CD4-positive, alpha-beta T cell treated with Interleukin-6 for 4 hours (primary cell): Measurements from ENCODE around the gene IL12B.
"Not testable (repeated sequence)": the region's sequence is repeated elsewhere in the genome, so short reads cannot be mapped to it uniquely, and the experiment has no call there.

Source experiments
- DNase-seq: peaks from one replicate; pipeline ENCODE4 v3.0.0-alpha.2; 2020; ENCODE audit warnings: mixed read lengths

IL12B gene

DNA sequence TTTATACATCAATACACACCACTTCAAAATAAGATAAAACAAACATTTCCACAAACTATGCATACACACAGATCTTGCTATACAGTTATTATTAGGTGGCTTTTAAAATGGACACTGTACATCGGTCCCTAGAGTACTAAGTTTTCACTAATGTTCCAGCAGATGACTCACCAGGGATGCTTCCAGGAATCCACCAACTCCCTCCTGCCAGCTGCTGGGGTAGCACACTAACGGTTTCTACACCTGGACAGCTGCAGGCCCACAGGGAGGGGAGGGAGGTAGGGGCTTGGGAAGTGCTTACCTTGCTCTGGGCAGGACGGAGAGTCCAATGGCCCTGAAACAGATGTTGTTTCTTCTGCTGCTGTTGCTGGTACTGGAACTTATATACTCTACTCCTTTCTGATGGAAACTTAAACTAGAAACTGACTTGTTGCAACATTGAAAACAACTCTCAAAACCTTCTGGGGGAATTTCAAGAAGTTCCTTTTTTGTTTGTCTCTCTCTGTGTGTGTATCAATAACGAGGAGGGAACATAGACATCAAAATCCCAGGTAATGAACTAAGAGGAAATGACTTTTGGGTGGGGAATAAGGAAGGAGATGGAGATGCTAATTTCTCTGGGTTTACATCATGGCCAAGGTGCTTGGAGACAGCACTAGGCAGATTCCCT, at the start of gene IL12B:
Gene IL12B (minus strand): TSS at position 357 of the 670 bp plus-strand sequence. CDS start 3,705 bp downstream, outside the sequence.
- DNase-seq, result no peak

DNA sequence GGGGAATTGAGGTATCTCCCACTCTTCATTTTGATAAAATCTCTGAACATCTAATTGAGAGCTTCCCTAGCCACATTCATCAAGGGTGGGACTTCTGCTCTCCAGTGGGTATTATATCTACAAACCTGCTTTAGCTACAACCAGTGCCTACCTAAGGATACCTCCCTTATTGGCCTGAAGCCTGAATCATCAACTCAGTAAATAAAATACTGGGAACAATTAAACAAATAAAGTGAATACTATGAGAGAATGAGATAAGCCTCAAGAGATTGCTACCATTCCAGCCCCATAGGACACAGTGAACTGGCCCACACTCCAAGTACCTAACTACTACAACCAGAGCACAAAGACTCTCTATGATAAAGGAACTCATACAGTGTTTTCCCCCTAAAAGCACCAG, 47.4 kb upstream of the IL12B start:
- no peak for DNase-seq

DNA sequence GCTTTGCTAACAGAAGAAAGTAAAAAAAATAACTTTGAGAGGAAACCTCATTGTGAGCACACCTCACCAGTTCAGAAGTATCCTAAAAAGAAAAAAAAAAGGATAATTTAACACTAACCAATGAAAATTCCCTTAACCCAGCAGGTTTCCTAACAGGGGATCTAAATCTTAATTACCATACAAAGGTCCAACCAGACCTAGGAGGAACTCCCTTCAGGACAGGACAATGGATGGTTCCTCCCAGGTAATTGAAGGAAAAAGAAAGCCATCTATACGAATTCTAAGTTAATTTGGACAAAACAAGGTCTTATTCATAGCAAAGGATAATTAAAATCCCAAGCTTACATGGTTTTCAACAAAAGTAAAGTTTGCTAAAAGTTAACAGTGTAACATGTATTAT, 37.6 kb upstream of the IL12B start:
- not testable (repeated sequence) for DNase-seq

DNA sequence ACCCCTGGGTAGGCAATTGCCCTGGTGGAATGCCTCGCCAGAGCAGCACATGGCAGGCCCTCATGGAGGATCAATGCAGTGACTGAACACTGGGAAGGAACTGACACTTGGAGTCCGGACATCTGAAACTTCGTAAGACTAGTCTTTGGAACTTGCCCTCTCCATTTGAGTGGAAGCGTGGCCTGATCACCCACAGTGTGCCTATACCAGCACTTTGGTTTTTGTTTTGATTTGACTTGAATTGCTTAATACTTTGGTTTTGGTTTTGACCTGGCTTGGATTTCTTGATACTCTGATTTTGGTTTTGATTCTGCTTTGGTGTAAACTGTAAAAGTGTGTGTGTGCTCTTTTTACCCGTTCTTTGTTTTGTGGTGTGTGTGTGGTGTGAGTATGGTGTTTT, 36.5 kb upstream of the IL12B start:
- not testable (repeated sequence) for DNase-seq

DNA sequence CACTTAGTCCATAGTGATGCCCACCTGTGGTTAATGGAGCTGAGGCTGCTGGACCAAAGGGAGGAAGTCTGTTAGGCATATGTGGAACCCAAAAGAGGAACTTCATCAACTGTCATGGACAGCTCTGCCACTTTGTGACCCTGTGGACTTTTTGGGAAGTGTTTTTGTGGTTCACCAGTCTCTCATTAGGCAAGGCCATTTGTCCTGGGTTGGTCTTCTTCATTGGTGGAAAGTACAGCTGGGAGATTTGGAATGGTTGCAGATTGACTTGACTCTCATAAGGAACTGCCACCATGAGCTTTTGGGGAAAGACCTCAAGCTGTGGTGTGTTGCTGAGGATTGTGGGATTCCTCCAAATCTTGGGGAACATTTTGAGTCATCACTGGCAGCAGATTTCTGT, 31.9 kb upstream of the IL12B start:
- DNase-seq, result no peak

DNA sequence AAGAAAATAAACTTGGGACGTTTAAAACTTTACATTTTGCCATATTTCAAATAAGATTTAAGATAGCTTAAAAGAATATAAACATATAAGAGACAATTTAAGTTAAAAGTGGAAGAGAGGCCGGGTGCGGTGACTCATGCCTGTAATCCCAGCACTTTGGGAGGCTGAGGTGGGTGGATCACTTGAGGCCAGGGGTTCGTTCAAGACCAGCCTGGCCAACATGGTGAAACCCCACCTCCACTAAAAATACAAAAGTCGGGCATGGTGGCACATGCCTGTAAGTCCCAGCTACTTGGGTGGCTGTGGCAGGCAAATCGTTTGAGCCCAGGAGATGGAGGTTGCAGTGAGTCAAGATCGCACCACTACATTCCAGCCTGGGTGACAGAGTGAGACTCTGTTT, 29.6 kb upstream of the IL12B start:
- not testable (repeated sequence) for DNase-seq

DNA sequence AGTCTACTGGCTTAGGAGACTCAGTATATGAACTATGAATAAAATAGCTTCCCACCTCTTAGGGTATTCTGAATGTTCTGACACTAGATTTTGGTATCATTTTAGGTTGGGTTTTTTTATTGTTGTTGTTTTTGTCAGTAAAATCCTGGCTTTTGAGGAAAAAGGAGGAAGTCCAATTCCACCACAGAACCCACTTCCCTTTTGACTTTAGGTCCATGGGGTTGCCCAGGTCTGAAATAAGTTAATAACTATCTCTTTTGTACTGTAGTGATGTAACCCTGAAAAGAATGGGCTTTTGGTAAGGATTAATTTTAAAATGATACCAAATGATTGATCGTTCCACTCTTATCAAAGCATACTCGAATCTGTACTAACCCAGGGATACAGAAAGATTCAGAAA, 29.1 kb upstream of the IL12B start:
- no peak for DNase-seq

DNA sequence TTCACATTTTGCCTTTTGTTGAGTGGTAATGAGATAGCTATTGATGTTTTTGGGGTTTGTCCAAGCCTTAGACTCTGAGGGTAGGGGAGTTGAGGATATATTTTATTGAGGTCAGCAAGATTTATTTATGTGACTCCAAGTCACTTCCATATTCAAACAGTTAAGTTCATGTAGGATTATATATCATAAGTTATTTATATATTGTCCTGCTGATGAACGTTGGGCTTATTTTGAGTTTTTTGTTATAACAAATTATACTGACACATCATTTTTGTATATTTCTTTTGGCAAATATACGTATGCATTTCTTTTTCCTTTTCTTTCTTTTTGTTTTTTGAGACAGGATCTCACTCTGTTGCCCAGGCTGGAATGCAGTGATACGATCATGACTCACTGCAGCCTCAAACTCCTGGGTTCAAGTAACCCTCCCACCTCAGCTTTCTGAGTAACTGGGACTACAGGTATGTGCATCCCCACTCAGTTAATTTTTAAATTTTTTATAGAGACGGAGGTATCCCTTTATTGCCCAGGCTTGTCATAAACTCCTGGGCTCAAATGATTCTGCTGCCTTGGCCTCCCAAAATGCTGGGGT, 23.5 kb upstream of the IL12B start:
- no peak for DNase-seq

DNA sequence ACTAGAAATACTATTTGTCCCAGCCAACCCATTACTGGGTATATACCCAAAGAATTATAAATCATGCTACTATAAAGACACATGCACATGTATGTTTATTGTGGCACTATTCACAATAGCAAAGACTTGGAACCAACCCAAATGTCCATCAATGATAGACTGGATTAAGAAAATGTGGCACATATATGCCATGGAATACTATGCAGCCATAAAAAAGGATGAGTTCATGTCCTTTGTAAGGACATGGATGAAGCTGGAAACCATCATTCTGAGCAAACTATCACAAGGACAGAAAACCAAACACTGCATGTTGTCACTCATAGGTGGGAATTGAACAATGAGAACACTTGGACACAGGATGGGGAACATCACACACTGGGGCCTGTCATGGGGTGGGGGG, 20.4 kb upstream of the IL12B start:
- not testable (repeated sequence) for DNase-seq

DNA sequence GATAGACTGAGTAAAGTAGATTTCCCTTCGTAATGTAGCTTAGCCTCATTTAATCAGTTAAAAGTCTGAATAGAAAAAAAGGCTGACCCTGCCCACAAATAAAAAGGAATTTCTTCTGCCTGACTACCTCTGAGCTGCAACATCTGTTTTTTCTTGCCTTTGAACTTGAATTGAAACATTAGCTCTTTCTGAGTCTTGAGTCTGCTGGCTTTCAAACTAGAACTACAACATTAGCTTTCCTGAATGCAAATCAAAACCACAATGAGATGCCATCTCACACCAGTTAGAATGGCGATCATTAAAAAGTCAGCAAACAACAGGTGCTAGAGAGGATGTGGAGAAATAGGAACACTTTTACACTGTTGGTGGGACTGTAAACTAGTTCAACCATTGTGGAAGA, 19.9 kb upstream of the IL12B start:
- DNase-seq, result not testable (repeated sequence)

DNA sequence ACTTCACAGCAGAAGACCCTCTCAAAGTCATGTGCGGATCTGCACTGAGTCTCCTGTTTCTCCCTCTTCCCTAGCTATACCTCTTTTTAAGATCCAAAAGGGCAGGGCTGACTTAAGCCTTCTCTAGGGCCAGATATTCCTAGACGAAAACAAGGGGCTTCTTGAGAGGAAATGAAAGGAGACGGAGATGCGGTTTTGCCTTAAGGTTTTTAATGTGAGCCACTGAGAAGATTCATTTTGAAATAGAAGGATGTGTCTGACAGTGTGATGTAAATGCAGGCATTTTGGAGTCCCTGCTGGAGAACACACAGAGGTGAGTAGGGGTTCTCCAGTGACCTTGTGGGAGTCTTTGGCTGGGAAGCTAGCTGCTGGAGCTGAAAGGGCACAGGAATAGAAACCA, 15.6 kb upstream of the IL12B start:
- no peak for DNase-seq

DNA sequence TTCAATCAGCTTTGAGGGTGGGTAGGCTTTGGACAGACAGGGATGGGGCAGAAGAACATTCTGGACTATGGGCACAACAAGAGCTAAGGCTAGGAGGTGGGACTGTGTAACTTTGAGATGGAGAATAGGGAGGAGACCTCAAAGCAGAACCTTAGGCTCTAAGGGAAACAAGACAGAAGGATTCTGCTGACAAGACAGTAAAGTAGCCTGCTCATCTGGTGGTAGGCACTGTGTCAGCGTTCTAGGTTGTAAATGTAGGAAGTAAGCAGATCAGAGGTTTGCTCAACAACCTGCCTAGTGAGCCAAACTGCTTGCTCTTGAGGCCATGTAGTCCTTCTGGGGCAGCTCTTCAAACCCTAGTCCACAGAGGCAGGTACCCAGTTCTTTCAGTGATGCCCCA, 15.0 kb upstream of the IL12B start:
- no peak for DNase-seq

DNA sequence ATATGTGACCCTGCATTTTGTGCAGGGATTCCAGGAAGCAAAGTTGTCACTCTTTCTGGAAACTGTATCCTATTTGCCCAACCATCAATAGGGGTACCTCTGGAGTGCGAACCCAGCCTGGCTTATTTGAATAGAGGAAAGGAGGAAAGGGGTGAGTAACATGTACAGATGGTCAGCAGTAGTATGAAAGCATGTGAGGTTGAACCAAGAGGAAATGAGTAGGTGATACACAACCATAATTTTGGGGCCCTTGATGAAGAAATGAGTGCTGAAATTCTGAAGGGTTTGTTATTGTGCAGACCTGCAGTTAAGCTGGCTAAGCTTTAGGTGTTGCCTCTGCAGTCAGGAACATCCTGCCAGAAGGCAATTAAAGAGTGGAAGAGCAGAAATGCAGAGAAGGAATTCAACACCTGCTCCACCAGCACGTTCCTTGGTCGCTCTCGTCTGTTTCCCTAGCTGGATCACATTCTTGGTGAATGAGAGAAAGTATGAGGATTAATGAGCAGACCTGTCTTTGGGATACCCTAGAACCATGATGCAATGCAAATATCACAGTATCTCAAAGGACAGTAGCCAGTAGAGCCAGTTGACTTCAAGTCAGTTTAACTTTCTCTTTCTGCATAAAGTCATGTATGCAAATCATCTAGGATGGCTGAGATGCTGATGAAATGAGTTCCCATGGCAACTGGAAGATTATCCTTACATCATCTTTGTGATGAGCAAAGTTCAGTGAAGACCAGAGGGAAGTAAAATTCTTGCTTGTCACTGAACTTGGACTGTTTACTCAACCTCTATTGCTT, 13.2 kb upstream of the IL12B start:
- no peak for DNase-seq

DNA sequence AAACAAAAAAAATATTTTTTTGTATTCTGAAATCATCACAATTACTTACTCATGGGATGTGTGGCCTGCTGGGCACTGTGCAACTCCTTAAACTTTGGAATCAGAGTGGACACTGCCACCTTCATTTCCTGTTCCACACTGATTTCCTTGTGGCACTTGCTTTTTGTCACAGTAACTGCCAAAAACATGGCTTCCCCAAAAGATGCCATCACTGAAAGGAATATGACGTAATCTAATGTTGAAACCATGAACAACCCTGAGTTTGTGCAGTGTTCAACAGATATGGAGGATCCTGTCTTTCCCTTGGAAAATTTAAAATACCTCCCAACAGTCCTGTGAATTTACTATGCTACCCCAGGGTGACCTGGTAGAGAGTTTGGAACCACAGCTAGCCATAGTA, 12.6 kb upstream of the IL12B start:
- no peak for DNase-seq

DNA sequence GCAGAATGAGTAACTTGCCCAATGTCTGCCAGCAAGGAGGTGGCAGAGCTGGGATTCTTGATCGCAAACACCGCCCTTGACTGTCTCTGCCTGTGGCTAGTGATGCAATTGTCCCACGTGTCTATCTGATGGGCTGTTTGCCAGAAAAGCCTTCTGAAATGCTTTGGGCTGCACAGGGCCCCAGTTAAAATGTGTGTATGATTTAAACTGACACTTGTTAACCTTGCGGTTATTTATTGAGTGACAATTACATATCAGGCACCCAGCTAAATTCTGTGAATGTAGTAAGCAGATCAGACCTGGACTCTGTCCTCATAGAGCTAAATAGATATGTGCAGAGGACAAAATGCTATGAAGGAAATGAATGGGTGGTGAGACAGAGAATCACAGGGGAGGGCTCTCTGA, 11.6 kb upstream of the IL12B start:
- peak; percentile 65 for DNase-seq

DNA sequence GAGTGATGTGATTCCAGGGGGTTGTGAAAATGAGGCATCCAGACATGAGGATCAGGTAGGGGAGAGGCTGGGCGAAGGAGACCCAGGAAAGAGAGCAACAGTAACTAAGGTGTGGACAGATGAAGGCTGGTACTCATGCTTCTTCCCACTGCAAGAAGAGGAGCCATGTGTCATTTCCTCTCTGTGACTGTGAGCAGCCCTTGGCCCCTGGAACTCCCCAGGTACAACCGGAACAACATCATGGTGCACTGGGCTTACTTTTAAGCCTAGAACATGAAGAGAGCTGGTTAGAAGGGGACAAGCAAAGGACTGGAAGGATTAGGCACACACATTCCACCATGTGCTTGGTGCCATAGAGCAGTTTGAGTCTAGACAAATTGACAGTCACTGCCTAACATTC, 10.9 kb upstream of the IL12B start:
- DNase-seq, result no peak

DNA sequence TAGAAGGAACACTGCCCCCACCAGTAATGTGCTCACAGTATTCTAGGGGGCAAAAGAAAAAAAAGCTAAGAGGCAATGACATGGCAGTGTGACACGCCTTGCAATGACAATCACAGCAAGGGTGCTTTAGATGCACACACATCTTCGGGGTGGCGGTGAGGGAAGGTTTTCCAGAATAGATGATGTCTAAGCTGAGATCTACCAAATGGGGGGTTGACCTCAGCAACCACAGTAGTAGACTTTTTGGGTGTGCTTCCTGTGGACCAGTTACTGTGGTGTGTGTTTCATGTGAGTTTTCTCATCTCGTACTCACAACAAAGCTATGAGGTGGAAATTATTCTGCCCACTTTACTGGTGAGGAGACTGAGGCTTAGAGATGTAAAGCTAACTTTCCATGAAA, 10.2 kb upstream of the IL12B start:
- DNase-seq, result peak; percentile 22

DNA sequence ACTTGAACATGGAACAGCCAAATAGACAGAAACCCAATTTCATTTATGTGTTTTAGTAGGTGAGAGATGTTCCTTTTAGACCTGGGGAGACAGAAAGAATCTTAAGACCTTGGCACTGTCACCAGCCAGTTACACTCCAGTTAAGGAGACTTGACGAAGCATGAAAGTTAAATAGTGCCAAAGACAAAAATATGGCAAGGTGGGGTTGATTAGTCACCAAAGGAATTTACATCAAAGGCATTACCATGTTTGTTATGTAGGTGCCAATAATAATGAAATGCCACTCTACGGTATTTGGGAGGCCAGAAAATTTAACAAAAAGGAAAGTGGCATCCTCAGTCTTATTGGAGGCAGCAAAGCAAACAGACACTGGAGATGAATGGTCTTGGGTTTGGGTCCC, 9.2 kb upstream of the IL12B start:
- no peak for DNase-seq

DNA sequence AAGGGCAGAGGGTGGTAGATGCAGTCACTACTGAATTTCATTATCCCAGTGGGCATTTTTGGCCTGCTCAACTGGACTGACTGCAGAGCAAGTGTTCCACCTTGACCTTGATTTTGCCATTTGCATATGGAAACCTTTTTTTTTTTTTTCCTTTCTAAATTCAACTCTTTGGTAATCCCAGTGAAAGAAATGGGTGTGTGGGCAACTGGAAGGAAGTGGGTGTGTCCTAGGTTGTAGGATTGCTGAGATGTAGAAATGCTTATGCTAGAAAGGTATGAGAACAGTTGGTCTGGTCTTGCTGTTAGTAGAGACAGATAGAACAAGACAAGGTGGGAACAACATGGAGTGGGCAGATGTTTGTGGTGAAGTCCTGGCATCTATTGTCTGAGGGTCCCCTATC, 7.8 kb upstream of the IL12B start:
- DNase-seq, result no peak

DNA sequence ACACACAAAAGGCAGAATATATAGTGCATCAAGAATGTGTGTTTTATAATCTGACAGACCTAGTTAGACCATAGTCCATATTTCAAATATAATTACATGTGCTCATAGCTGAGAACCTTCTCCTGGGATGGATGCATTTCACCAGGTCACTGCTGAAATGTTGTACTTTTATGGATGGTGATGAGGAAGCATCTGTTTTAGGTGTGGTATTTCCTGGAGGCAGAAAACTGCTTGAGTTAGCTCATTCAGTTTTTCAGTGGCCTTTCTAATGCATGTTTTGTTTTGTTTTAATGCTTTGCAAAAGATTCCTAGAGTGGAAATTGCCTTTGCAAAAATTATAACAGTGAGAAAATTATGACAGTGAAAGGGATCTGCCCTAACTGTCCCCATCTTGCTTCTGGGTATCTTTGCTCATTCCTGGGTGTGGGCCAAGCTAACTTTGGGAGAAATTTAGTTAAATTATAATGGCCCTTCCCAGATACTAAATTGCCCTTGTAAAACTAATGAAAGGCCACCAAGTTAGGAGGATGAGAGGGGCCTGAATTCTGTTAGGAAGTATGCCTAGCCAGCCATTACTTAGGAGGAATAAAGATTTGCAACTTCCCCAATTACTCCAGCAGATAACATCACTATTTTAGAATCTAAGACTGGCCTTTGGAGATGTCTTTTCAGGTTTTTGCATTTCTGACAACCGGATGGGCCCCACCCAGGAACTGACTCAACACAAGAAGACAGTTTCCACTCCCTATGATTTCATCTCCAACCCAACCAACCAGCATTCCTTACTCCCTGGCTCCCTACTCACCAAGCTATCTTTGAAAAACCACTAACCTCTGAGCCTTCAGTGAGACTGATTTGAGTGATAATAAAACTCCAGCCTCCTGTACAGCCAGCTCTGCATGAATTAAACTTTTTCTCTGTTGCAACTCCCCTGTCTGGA, 7.0 kb upstream of the IL12B start:
- DNase-seq, result peak; percentile 50

DNA sequence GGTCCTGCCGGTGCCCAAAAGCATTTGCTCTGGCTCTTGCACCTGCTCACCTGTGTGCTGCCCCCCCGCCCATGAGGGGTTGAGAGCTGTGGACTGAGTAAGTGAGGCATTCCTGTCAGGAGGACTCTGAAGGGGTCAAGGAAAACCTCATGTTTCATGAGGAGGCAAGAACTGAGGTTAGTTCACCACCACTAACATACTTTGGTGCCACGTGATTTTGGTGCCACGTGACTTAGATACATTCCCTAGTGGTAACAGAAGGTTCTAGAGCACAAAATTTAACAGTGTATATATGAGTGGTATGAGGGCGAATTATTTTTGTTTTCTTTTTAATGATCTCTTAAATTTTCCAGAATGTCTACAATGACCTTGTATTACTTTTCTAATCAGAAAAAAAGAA, 6.3 kb upstream of the IL12B start:
- no peak for DNase-seq

DNA sequence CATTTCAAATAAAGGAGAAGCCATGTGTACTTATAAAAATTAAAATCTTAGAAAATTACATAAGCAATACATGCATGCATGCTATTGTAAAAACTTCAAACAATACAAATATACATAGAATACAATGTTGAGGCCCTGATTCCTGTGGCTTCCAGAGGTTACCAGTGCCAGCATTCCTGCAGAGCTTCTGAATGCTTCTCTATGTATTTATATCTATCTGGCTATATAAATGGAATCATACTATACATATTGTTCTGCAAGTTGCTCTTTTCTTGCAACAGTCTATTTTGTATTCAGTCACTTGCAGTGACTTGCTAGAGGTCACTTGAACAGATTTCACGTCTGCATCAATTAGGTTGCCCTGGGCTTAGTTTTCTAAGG, 3.2 kb upstream of the IL12B start:
- DNase-seq, result no peak
